HEK293T (cell line): ENCODE measurements around the gene HDLBP.

Experiments
- CTCF ChIA-PET: fragments of 350-600 bp; formaldehyde crosslinking; extraction: SDS; loops from one replicate; lab custom pipeline; 2021; ENCODE audit warnings: antibody characterized with exemption, inconsistent platforms; lab: Yijun Ruan, JAX
- POLR2A ChIA-PET: fragments of 350-600 bp; formaldehyde crosslinking; extraction: SDS; loops from one replicate; lab custom pipeline; 2020; ENCODE audit warnings: antibody characterized with exemption, inconsistent platforms; lab: Yijun Ruan, JAX
- DNase-seq: peaks from one replicate; pipeline ENCODE4 v3.0.0; 2012; ENCODE audit warnings: mixed read lengths; ENCODE audit errors: extremely low spot score
- ARNT ChIP-seq: fragments of 450-650 bp; IDR thresholded peaks from 2 replicates; pipeline ENCODE4 v1.6.1; 2017; ENCODE audit warnings: mild to moderate bottlenecking
- BHLHE40 ChIP-seq: fragments of 450-650 bp; IDR thresholded peaks from 2 replicates; pipeline ENCODE4 v1.6.1; 2016; ENCODE audit warnings: mild to moderate bottlenecking, moderate library complexity, borderline replicate concordance
- CTBP1 ChIP-seq: fragments of 450-650 bp; IDR thresholded peaks from 2 replicates; pipeline ENCODE4 v1.6.1; 2016; ENCODE audit warnings: borderline replicate concordance
- ELF4 ChIP-seq: fragments of 450-650 bp; IDR thresholded peaks from 2 replicates; pipeline ENCODE4 v1.6.1; 2017; ENCODE audit warnings: antibody characterized with exemption
- FOXA1 ChIP-seq: fragments of 450-650 bp; IDR thresholded peaks from 2 replicates; pipeline ENCODE4 v1.6.1; 2016; ENCODE audit warnings: mild to moderate bottlenecking
- FOXK2 ChIP-seq: fragments of 450-650 bp; IDR thresholded peaks from 2 replicates; pipeline ENCODE4 v1.6.1; 2016; ENCODE audit warnings: mild to moderate bottlenecking
- FOXM1 ChIP-seq: fragments of 450-650 bp; IDR thresholded peaks from 2 replicates; pipeline ENCODE4 v1.6.1; 2017; ENCODE audit warnings: mild to moderate bottlenecking, borderline replicate concordance
- HDGF ChIP-seq: fragments of 450-650 bp; IDR thresholded peaks from 2 replicates; pipeline ENCODE4 v1.6.1; 2017; ENCODE audit warnings: antibody characterized with exemption, borderline replicate concordance
- L3MBTL2 ChIP-seq: fragments of 450-650 bp; conservative IDR thresholded peaks from 2 replicates; pipeline ENCODE4 v1.6.1; 2016; ENCODE audit warnings: mild to moderate bottlenecking
- LEF1 ChIP-seq: fragments of 450-650 bp; IDR thresholded peaks from 2 replicates; pipeline ENCODE4 v1.6.1; 2017; ENCODE audit warnings: mild to moderate bottlenecking, borderline replicate concordance
- NFRKB ChIP-seq: fragments of 450-650 bp; IDR thresholded peaks from 2 replicates; pipeline ENCODE4 v1.6.1; 2016; ENCODE audit warnings: mild to moderate bottlenecking, moderate library complexity
- SP1 ChIP-seq: fragments of 450-650 bp; IDR thresholded peaks from 2 replicates; pipeline ENCODE4 v1.6.1; 2017
- SUZ12 ChIP-seq: fragments of 450-650 bp; IDR thresholded peaks from 2 replicates; pipeline ENCODE4 v1.6.1; 2016; ENCODE audit warnings: mild to moderate bottlenecking
- TARDBP ChIP-seq: fragments of 450-650 bp; IDR thresholded peaks from 2 replicates; pipeline ENCODE4 v1.6.1; 2016
- ZNF384 ChIP-seq: fragments of 450-650 bp; IDR thresholded peaks from 2 replicates; pipeline ENCODE4 v1.6.1; 2016
- TF ChIP-seq, protein P1 (sequence below): fragments of 450-650 bp; IDR thresholded peaks from 2 replicates; pipeline ENCODE4 v1.6.1; 2016

HDLBP gene

GRCh38 chr2:241258505-241259280 lies 56.8 kb downstream of the HDLBP start:
- TF ChIP-seq NFRKB (no peak), HDGF (no peak), SP1 (no peak), ARNT (no peak), ZNF384 (no peak), FOXK2 (no peak), BHLHE40 (no peak), L3MBTL2 (no peak), ELF4 (no peak), FOXM1 (no peak)
- TF ChIP-seq, protein P1, sequence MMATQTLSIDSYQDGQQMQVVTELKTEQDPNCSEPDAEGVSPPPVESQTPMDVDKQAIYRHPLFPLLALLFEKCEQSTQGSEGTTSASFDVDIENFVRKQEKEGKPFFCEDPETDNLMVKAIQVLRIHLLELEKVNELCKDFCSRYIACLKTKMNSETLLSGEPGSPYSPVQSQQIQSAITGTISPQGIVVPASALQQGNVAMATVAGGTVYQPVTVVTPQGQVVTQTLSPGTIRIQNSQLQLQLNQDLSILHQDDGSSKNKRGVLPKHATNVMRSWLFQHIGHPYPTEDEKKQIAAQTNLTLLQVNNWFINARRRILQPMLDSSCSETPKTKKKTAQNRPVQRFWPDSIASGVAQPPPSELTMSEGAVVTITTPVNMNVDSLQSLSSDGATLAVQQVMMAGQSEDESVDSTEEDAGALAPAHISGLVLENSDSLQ, result no peak
- POLR2A ChIA-PET, result no interaction called here
- no peak for DNase-seq
- CTCF ChIA-PET, result no interaction called here

GRCh38 chr2:241257419-241258032 lies 57.9 kb downstream of the HDLBP start:
- no peak for DNase-seq
- ChIA-PET POLR2A (no interaction called here), CTCF (no interaction called here)
- no peak for TF ChIP-seq L3MBTL2
- TF ChIP-seq, protein P1, result no peak
- no peak for TF ChIP-seq TARDBP
- TF ChIP-seq ARNT, result no peak
- TF ChIP-seq ZNF384, result no peak
- no peak for TF ChIP-seq BHLHE40
- TF ChIP-seq FOXM1, result no peak
- no peak for TF ChIP-seq SP1
- TF ChIP-seq NFRKB, result no peak
- no peak for TF ChIP-seq CTBP1
- TF ChIP-seq FOXA1, result no peak
- no peak for TF ChIP-seq HDGF

DNA sequence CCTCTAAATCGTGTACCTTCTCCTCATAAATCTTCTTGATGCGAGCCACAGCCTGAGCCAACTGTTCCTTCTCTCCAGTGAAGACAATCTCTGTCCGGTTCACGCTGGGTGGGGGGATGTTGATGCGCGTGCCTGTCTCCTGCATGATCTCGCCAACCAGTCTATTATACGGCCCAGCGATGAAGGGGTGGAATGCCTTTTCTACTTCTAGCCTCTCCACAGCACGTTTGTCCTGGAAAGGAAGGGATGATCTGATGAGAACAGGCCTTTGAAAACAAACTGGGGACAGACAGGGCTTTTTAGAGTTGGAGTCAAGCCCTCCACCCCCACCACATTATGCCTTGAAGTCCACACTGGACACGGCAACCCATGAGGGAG lies 59.3 kb downstream of the HDLBP start:
- ChIA-PET CTCF (no interaction called here), POLR2A (no interaction called here)
- TF ChIP-seq BHLHE40 (no peak), ZNF384 (no peak), FOXM1 (no peak), L3MBTL2 (no peak), FOXA1 (no peak), HDGF (no peak), ARNT (no peak), LEF1 (no peak), SP1 (no peak), ELF4 (no peak), TARDBP (no peak), FOXK2 (no peak), SUZ12 (no peak), CTBP1 (no peak), NFRKB (no peak)
- TF ChIP-seq, protein P1, result no peak
- DNase-seq, result no peak

DNA sequence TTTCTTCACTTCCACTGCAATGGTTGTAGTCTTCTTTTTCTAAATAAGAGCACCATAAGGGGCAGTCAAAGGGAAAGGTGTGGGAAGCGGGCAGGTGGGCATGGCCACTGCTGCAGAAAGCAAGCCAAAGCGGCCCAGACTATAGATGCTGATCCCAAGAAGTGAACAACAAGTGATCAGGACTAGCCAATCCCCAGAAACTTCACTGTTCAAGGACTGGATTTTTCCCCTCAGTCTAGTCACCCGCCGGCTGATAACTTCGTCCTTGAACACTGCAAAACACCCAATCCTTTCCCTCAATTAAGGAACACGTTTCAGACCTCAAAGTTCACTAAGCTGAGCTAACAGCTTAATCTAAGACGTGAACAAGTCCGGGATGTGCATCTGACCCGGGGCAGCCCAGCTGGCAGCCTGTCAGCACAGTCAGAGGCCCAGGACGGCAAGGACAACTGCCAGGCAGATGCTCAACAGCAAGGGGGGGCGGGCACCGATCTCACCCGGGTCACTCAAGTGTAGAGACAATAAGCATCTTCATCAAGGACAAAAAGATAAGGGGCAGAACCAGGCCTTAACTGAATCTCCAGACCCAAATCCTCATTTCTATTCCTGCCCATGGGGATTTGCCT lies 59.8 kb downstream of the HDLBP start:
- ChIA-PET POLR2A (no interaction called here), CTCF (no interaction called here)
- DNase-seq, result no peak
- TF ChIP-seq SP1 (no peak), ARNT (no peak), FOXK2 (no peak), CTBP1 (no peak), HDGF (no peak), LEF1 (no peak), L3MBTL2 (no peak), FOXA1 (no peak), TARDBP (no peak), ZNF384 (no peak), ELF4 (no peak), SUZ12 (no peak), FOXM1 (no peak), NFRKB (no peak), BHLHE40 (no peak)
- TF ChIP-seq, protein P1, result no peak

- CTCF ChIA-PET, result no interaction called here
- POLR2A ChIA-PET, result no interaction called here
- no peak for DNase-seq
- TF ChIP-seq SUZ12 (no peak), ELF4 (no peak), L3MBTL2 (no peak), FOXM1 (no peak), BHLHE40 (no peak), CTBP1 (no peak), FOXA1 (no peak), LEF1 (no peak), NFRKB (no peak), FOXK2 (no peak), SP1 (no peak)
- TF ChIP-seq, protein P1, result no peak
Observed at GRCh38 chr2:241254904-241255351, 60.5 kb downstream of the HDLBP start.
